ENCODE data around the gene OGA.

DNA sequence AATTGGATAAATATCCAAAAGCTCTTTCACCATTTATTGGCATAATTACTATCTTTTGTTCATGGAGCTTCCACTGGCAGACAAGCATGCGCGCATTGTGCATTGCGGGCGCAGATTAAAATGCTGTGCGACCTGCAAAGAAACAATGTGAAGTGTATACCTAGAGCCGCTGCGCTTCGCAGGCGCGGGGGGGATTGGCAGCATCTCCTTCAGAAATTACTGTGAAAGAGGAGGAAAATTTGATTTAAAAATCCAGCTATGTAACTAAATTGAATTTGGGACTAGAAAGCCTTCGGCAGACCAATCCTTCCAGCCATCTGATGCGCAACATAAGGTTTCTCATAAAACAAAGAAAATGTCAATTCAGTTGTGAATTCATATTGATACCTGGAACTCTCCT is 24.7 kb downstream of the OGA start:
- TF ChIP-seq EP300 (IDR thresholded peaks at IDR 0.05) (no peak), POLR2A (IDR thresholded peaks at IDR 0.05) (no peak), POLR2AphosphoS5 (IDR thresholded peaks at IDR 0.05) (no peak)
- TF ChIP-seq, protein P1, sequence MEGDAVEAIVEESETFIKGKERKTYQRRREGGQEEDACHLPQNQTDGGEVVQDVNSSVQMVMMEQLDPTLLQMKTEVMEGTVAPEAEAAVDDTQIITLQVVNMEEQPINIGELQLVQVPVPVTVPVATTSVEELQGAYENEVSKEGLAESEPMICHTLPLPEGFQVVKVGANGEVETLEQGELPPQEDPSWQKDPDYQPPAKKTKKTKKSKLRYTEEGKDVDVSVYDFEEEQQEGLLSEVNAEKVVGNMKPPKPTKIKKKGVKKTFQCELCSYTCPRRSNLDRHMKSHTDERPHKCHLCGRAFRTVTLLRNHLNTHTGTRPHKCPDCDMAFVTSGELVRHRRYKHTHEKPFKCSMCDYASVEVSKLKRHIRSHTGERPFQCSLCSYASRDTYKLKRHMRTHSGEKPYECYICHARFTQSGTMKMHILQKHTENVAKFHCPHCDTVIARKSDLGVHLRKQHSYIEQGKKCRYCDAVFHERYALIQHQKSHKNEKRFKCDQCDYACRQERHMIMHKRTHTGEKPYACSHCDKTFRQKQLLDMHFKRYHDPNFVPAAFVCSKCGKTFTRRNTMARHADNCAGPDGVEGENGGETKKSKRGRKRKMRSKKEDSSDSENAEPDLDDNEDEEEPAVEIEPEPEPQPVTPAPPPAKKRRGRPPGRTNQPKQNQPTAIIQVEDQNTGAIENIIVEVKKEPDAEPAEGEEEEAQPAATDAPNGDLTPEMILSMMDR (IDR thresholded peaks at IDR 0.05): no peak
